WTC11 (cell line): ENCODE measurements around the gene TRIML1. TPM values are rescaled to one million over a fixed set of nuclear protein-coding genes. Genes with fewer than 3 reads are reported as not detected.

Experiments
- ATAC-seq: fragments of 200-7000 bp; cut with Tn5 transposase; 2 replicates; pipeline ENCODE4 v1.10.0; 2021; ENCODE audit warnings: mild to moderate bottlenecking, moderate library complexity
- CTCF ChIA-PET: fragments of 300-600 bp; sonication (Branson Sonifier 250); formaldehyde crosslinking; loops from one replicate; lab custom pipeline; 2021; ENCODE audit warnings: antibody characterized with exemption; lab: Charles Lee
- POLR2A ChIA-PET: fragments of 350-600 bp; sonication (Branson Sonifier 250); formaldehyde crosslinking; loops from one replicate; lab custom pipeline; 2021; ENCODE audit warnings: antibody characterized with exemption; lab: Charles Lee
- DNase-seq: peaks from one replicate; pipeline ENCODE4 v3.0.0; 2021; ENCODE audit warnings: low spot score
- H3K27ac Mint-ChIP-seq: 2 replicates; pipeline ENCODE4 v1.8.0; 2021; ENCODE audit warnings: mixed read lengths
- H3K27me3 Mint-ChIP-seq: 2 replicates; pipeline ENCODE4 v1.8.0; 2021; ENCODE audit warnings: low read depth, mild to moderate bottlenecking, moderate library complexity, mixed read lengths
- H3K36me3 Mint-ChIP-seq: 2 replicates; pipeline ENCODE4 v1.8.0; 2021; ENCODE audit warnings: mixed read lengths
- H3K4me1 Mint-ChIP-seq: 2 replicates; pipeline ENCODE4 v1.8.0; 2022; ENCODE audit warnings: mixed read lengths
- H3K4me3 Mint-ChIP-seq: 2 replicates; pipeline ENCODE4 v1.8.0; 2021; ENCODE audit warnings: mild to moderate bottlenecking, moderate library complexity, mixed read lengths
- H3K9me3 Mint-ChIP-seq: 2 replicates; pipeline ENCODE4 v1.8.0; 2021; ENCODE audit warnings: mixed read lengths
- ATF2 ChIP-seq: sonication (generic); formaldehyde crosslinking; IDR thresholded peaks from 2 replicates; pipeline ENCODE4 v1.8.1; 2022; ENCODE audit warnings: low read depth, missing genetic modification reagents, borderline replicate concordance
- ATF6 ChIP-seq: sonication (generic); formaldehyde crosslinking; IDR thresholded peaks from 2 replicates; pipeline ENCODE4 v1.8.1; 2023; ENCODE audit warnings: mild to moderate bottlenecking, missing genetic modification reagents
- CREM ChIP-seq: sonication (generic); formaldehyde crosslinking; IDR thresholded peaks from 2 replicates; pipeline ENCODE4 v1.8.1; 2022; ENCODE audit warnings: mild to moderate bottlenecking, missing genetic modification reagents, moderate library complexity
- FOXK1 ChIP-seq: sonication (generic); formaldehyde crosslinking; IDR thresholded peaks from 2 replicates; pipeline ENCODE4 v1.8.0; 2022; ENCODE audit warnings: mild to moderate bottlenecking, moderate library complexity, missing genetic modification reagents
- FOXP4 ChIP-seq: sonication (generic); formaldehyde crosslinking; IDR thresholded peaks from 2 replicates; pipeline ENCODE4 v1.8.0; 2022; ENCODE audit warnings: mild to moderate bottlenecking, missing genetic modification reagents
- IRF1 ChIP-seq: sonication (generic); formaldehyde crosslinking; IDR thresholded peaks from 2 replicates; pipeline ENCODE4 v1.8.0; 2023; ENCODE audit warnings: missing genetic modification reagents
- KAT7 ChIP-seq: sonication (generic); formaldehyde crosslinking; IDR thresholded peaks from 2 replicates; pipeline ENCODE4 v1.8.1; 2023; ENCODE audit warnings: missing genetic modification reagents, mild to moderate bottlenecking, borderline replicate concordance
- MAX ChIP-seq: sonication (generic); formaldehyde crosslinking; IDR thresholded peaks from 2 replicates; pipeline ENCODE4 v1.8.0; 2022; ENCODE audit warnings: mild to moderate bottlenecking, missing genetic modification reagents
- MYBL2 ChIP-seq: sonication (generic); formaldehyde crosslinking; IDR thresholded peaks from 2 replicates; pipeline ENCODE4 v1.8.1; 2023; ENCODE audit warnings: mild to moderate bottlenecking, moderate library complexity, missing genetic modification reagents
- NR2C2 ChIP-seq: sonication (generic); formaldehyde crosslinking; IDR thresholded peaks from 2 replicates; pipeline ENCODE4 v1.8.0; 2022; ENCODE audit warnings: mild to moderate bottlenecking, missing genetic modification reagents
- PREB ChIP-seq: sonication (generic); formaldehyde crosslinking; IDR thresholded peaks from 2 replicates; pipeline ENCODE4 v1.8.1; 2022; ENCODE audit warnings: mild to moderate bottlenecking, missing genetic modification reagents, moderate library complexity, borderline replicate concordance
- PRRX2 ChIP-seq: fragments of 250-450 bp; sonication (Bioruptor Pico); IDR thresholded peaks from 2 replicates; pipeline ENCODE4 v1.8.0; 2021; ENCODE audit warnings: mild to moderate bottlenecking
- SMAD3 ChIP-seq: sonication (generic); formaldehyde crosslinking; IDR thresholded peaks from 2 replicates; pipeline ENCODE4 v1.8.0; 2022; ENCODE audit warnings: missing genetic modification reagents, mild to moderate bottlenecking, borderline replicate concordance
- TCF7 ChIP-seq: sonication (generic); formaldehyde crosslinking; IDR thresholded peaks from 2 replicates; pipeline ENCODE4 v1.8.0; 2022; ENCODE audit warnings: mild to moderate bottlenecking, low read depth, missing genetic modification reagents, moderate library complexity
- TEAD1 ChIP-seq: sonication (generic); formaldehyde crosslinking; IDR thresholded peaks from 2 replicates; pipeline ENCODE4 v1.8.0; 2022; ENCODE audit warnings: mild to moderate bottlenecking, missing genetic modification reagents
- ZNF138 ChIP-seq: sonication (generic); formaldehyde crosslinking; conservative IDR thresholded peaks from 2 replicates; pipeline ENCODE4 v1.8.1; 2022; ENCODE audit warnings: mild to moderate bottlenecking, moderate library complexity, missing genetic modification reagents
- ZNF512 ChIP-seq: sonication (generic); formaldehyde crosslinking; IDR thresholded peaks from 2 replicates; pipeline ENCODE4 v1.8.1; 2022; ENCODE audit warnings: missing genetic modification reagents, borderline replicate concordance
- total RNA-seq: library from RNA; stranded (reverse); gene quantifications from 3 replicates; pipeline ENCODE4 v1.2.3, GENCODE V29; 2021

Gene TRIML1
- total RNA-seq, 1 experiment from 2014 or later = not detected

GRCh38 chr4:188162698-188163097, 23.5 kb downstream of the TRIML1 start:
- 0 out of 2 replicates have a peak overlapping the region, but pooled peaks have one; percentile 60 for H3K27ac Mint-ChIP-seq
- peaks cover 16% of the 10 kb centered on the region for H3K4me1 Mint-ChIP-seq
- TF ChIP-seq MAX (CRISPR knock-in tag) = no peak
- no peak for TF ChIP-seq FOXP4
- TF ChIP-seq KAT7 (CRISPR knock-in tag) = no peak
- TF ChIP-seq ZNF512 (CRISPR knock-in tag) = no peak
- TF ChIP-seq ATF2 (CRISPR knock-in tag) = no peak
- TF ChIP-seq ZNF138 (CRISPR knock-in tag) = no peak
- no peak for TF ChIP-seq PREB (CRISPR knock-in tag)
- TF ChIP-seq NR2C2 (CRISPR knock-in tag) = no peak
- no peak for TF ChIP-seq IRF1 (CRISPR knock-in tag)
- TF ChIP-seq MYBL2 (CRISPR knock-in tag) = no peak
- no peak for TF ChIP-seq TCF7 (CRISPR knock-in tag)
- TF ChIP-seq SMAD3 = no peak
- no peak for TF ChIP-seq PRRX2 (CRISPR knock-in tag)
- TF ChIP-seq CREM (CRISPR knock-in tag) = no peak
- TF ChIP-seq FOXK1 (CRISPR knock-in tag) = no peak
- no peak for TF ChIP-seq TEAD1 (CRISPR knock-in tag)
- TF ChIP-seq ATF6 = no peak
- TF ChIP-seq, all 79 proteins: peak for 0
- 0 out of 2 replicates have a peak, but pooled peaks cover 3% of the 10 kb centered on the region for H3K9me3 Mint-ChIP-seq
- ATAC-seq = no peak
- ChIA-PET POLR2A (no interaction called here), CTCF (no interaction called here)
- no peak for DNase-seq
- peaks cover 2% of the 10 kb centered on the region; the same call in 1 of the 2 replicates for H3K27me3 Mint-ChIP-seq
- no peaks in the 10 kb centered on the region for H3K36me3 Mint-ChIP-seq
- H3K4me3 Mint-ChIP-seq = no peak overlapping the region
